Activated CD4-positive, alpha-beta T cell treated with anti-CD3 and anti-CD28 coated beads, Interleukin-2, amount 50 U/mL, for 4 hours (primary cell): ENCODE measurements around the gene VPS37C.
"Not testable (repeated sequence)": the region's sequence is repeated elsewhere in the genome, so short reads cannot be mapped to it uniquely, and the experiment has no call there.

Experiments
- DNase-seq, 2 experiments: peaks; one replicate each; pipeline ENCODE4 v3.0.0-alpha.2; 2020

Gene VPS37C

DNA sequence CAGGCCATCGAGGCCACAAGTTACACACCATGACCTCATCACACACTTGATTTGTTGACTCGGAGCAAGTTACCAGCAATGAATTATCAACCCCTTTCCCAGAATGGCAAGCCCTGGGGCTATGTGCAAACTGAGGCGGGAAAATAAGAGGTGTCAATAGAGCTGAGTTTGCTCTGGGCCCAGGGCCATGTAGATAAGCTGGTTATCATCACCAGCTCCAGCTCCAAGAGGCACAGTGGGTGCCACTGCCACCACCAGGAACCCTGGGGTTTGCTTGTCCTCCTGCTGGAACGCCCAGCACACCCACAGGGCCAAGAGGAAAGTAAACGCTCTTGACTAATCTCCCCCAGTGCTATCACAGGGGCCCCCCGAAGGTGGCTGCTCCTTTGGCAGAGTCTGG is 13.0 kb upstream of the VPS37C start:
- no peak for DNase-seq

DNA sequence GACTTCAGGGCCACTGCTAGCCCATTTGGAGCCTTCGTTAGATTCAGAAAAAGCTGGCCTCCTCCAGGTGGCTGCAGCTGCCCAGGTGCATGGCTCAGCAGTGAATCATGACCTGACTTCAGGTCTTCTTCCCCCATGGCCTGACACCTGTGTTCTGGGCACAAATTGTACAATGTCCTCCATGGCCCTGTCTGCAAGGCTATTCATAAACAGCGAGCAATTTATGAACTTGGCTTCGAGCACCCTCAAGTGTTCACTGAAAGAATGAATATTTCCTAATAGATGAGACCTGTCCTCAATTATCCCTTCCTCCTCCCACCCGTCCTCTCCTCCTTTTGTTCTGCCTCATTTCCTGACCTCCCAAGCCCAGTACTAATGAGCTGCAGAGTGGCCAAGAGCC is 12.2 kb upstream of the VPS37C start:
- DNase-seq = no peak

DNA sequence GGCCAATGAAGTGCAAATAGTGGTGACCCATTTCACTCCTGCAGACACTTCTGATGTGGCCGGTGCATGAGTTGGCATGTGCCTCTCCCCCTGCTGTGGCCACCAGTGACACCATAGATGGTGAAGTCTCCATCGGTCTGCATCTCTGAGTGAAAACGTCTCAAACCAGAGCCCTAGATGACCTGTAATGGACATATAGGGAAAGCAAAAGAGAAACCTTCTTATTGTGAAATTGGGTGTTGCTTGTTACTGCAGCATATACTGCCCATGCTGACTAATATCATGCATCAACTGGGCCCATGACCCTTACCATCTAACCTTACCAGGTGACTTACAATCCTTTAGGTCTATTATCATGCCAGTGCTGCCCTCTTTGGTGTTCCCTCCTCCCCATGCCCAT is 11.7 kb upstream of the VPS37C start:
- DNase-seq = no peak

DNA sequence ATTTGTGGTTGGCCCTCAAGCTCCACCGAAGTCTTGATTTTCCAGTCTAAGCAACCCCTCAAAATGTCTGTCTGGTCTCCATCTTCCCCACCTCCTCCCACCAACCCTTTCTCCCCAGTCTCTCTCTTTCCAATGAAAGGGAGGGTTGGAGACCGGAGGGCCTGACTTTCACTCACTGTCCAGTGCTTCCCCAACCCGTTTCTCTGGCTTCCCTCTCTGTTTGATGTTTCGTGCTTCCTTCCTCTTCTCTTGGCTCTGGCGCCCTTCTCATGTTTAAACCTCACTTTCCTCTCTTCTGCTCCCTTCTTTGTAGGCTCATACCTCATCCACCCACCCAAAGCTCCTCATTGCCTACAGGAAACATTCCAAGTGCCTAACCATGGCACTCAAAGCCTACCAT is 11.1 kb upstream of the VPS37C start:
- no peak for DNase-seq

- DNase-seq = no peak
Observed at GRCh38 chr11:61171907-61172306, 10.7 kb upstream of the VPS37C start.

DNA sequence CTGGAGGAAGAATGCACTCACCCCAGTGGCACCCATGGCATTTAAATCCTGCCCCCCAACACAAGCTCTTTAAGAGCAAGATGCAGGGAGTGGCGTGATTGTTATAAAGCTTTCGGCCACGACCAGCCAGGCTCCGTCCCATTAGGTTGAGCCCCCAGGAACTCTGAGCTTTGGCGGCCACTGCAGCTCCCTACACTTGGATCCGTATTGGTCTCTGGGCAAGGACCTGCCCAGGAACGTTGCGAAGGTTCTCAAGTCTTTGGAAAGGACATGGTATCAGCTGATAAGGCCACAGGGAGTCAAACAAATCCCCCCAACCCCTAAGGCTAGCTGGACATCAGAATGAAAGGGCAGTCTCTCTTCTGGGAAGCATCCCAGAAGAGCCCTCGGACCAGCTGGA is 9.3 kb upstream of the VPS37C start:
- no peak for DNase-seq

- no peak for DNase-seq
Observed at GRCh38 chr11:61168800-61169199, 7.6 kb upstream of the VPS37C start.

- DNase-seq = no peak
Observed at GRCh38 chr11:61168042-61168688, 6.9 kb upstream of the VPS37C start.

- not testable (repeated sequence) for DNase-seq
Observed at GRCh38 chr11:61166331-61166730, 5.1 kb upstream of the VPS37C start.

DNA sequence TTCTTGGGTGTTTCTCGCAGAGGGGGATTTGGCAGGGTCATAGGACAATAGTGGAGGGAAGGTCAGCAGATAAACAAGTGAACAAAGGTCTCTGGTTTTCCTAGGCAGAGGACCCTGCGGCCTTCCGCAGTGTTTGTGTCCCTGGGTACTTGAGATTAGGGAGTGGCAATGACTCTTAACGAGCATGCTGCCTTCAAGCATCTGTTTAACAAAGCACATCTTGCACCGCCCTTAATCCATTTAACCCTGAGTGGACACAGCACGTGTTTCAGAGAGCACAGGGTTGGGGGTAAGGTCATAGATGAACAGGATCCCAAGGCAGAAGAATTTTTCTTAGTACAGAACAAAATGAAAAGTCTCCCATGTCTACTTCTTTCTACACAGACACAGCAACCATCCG is 4.6 kb upstream of the VPS37C start:
- not testable (repeated sequence) for DNase-seq

- no peak for DNase-seq
Observed at GRCh38 chr11:61164606-61165424, 3.6 kb upstream of the VPS37C start.

DNA sequence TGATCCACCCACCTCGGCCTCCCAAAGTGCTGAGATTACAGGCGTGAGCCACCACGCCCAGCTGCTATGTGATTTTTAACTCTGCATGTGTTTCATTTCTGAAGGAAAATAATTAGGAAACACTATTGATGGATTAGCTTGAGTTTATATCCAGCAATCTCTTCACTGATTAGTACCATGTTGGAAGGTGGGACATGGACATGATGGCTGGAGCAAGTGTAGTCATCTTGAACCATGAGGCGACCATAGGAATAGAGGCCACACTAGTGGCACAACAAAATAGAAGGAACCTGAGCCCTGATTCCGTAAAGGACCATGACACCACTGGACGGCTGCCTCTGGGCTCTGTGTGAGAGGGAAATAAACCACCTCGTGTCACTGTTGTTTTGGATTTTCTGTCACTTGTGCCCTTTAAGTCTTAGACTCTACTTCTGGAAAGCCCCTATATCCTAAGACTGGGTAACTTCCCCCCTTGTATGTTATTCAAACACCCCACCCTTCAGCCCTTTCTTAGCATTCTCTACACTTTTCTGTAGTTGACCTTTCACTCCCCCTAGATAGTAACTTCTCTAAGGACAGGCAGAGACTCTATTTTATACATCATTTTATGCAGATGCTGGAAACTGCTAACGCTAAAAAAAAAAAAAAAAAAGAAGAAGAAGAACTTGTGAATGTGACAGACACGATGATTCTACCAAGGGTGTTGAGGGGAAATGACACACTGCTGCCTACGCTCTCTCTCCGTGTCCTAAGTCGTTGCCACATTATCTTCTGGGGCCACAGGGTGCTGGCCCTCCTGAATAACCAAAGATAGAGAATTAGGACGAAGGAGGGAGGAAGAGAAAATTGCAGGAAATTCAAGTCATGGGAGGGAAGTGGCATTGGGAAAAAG is 2.7 kb upstream of the VPS37C start:
- no peak for DNase-seq

- no peak for DNase-seq
Observed at GRCh38 chr11:61163021-61163420, 1.8 kb upstream of the VPS37C start.

- no peak for DNase-seq
Observed at GRCh38 chr11:61162092-61162941, 1.1 kb upstream of the VPS37C start.

DNA sequence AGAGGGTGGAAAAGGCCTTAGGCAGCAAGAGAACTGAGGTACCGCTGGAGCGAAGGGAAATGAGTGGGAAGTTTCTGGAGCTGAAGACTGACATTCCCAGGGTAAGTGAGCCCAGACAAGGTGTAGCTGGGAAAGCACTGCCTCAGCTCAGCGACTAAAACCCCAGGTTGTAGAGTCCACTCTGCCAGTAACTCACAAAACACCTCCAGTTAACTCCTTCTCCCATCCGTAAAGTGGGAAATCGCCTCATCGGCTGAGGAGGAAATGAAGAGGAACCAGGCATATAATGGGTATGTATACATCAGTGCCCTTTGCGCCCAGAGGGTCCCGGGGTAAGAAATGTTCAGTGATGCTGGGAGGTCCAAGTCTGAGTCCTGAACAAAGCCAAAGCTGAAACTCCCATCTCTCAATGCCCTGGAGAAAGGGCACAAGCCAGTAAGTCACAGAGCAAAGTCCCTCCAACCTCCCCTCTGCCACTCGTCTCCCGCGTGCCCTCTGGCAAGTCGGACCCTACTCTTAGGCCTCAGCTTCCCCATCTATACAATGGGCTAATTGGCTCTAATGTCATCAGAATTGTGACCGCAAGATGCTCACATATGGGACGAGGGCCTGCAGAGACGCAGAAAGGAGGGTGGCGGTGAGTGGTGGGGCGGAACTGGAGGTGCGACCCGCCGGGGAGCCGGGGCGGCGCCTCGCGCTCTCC is 588 bp downstream of the VPS37C start:
- DNase-seq = no peak

GRCh38 chr11:61158691-61159381 is 2.4 kb downstream of the VPS37C start:
- no peak for DNase-seq

DNA sequence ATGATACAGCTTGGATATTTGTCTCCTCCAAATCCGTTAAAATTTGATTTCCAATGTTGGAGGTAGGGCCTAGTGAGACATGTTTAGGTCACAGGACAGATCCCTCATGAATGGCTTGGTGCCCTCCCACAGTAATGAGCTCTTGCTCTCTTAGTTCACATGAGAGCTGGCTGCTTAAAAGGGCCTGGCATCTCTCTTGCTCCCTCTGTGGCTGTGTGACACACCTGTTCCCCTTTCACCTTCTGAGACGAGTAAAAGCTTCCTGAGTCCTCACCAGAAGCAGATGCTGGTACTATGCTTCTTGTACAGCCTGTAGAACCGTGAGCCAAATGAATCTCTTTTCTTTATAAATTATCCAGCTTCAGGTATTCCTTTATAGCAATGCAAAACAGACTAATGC is 3.5 kb downstream of the VPS37C start:
- no peak for DNase-seq

- DNase-seq = no peak
Observed at GRCh38 chr11:61155741-61156140, 5.5 kb downstream of the VPS37C start.

DNA sequence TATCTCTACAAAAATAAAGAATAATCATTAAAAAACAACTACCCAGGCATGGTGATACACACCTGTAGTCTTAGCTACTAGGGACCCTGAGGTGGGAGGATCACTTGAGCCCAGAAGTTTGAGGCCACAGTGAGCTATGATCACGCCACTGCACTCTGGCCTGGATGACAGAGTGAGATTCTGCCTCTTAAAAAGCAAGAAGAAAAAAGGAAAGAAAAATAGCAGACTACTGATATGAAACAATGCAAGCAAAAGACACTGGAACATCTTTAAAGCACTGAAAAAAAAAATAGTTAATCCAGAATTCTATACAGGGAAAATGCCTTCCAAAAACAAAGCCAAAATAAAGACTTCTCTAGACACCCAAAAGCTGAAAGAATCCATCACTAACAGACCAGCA is 5.9 kb downstream of the VPS37C start:
- DNase-seq = no peak

- DNase-seq = no peak
Observed at GRCh38 chr11:61154528-61154927, 6.7 kb downstream of the VPS37C start.

GRCh38 chr11:61153593-61154095 is 7.6 kb downstream of the VPS37C start:
- no peak for DNase-seq
